Pancreas (tissue), 10 donors: ENCODE results near the gene AP2B1. TPM values are rescaled to one million over a fixed set of nuclear protein-coding genes. Genes with fewer than 3 reads are reported as not detected.

Experiments used
- ATAC-seq, 4 donors: fragments of 200-7000 bp; cut with Tn5 transposase; one replicate each; pipeline versions ENCODE4 v1.8.0 to v1.9.1; 2020; ENCODE audit warnings: mild to moderate bottlenecking in 4 of 4, moderate library complexity in 4 of 4
- DNase-seq, 6 donors: peaks; one replicate each; pipeline ENCODE4 v3.0.0-alpha.2; 2020
- FAIRE-seq: peaks from 2 replicates; lab custom pipeline; 2012; peaks lifted over from hg19 to GRCh38; lab: Jason Lieb, UNC
- H3K27ac ChIP-seq, 4 donors: fragments of 200-600 bp; sonication (generic); 1 replicate in 3 of 4; 2 replicates in 1 of 4; pipeline versions ENCODE4 v1.5.0 to v1.8.0; 2020
- H3K27me3 ChIP-seq, 4 donors: fragments of 200-600 bp; one replicate each; pipeline ENCODE4 v1.8.0; 2021
- H3K36me3 ChIP-seq, 3 donors: fragments of 200-600 bp; sonication (generic) in 1 of 3; one replicate each; pipeline versions ENCODE4 v1.5.0 to v1.8.0; 2020 to 2021
- H3K4me1 ChIP-seq, 3 donors: fragments of 200-600 bp; one replicate each; pipeline ENCODE4 v1.8.0; 2021
- H3K4me3 ChIP-seq, 4 donors: fragments of 200-600 bp; sonication (generic) in 2 of 4; one replicate each; pipeline versions ENCODE4 v1.5.0 to v1.8.0; 2020 to 2021
- H3K9me3 ChIP-seq, 4 donors: fragments of 200-600 bp; one replicate each; pipeline ENCODE4 v1.8.0; 2021
- CTCF ChIP-seq, 4 donors: fragments of 200-600 bp; sonication (generic) in 3 of 4; IDR thresholded peaks; one replicate each; pipeline versions ENCODE4 v1.5.0 to v1.8.0; 2021; ENCODE audit warnings: antibody characterized with exemption in 4 of 4
- WGBS, 2 donors: extraction: QIAGEN DNeasy Blood & Tissue Kit; methylation state at CpG; one replicate each; pipeline ENCODE4 v1.1.7; 2013; 5-methylcytosine and 5-hydroxymethylcytosine counted together
- intact Hi-C, 3 donors: fragments of 100-400 bp; cut with DNase I; formaldehyde crosslinking; loops; one replicate each; pipeline versions ENCODE4 v1.11.1 to v1.14.2; 2022
- polyA plus RNA-seq, 2 donors: library from polyadenylated mRNA; stranded (reverse); fragments of 200-250 nt; gene quantifications; one replicate each; pipeline ENCODE4 v1.2.3, GENCODE V29; 2013
- total RNA-seq, 6 donors: library from RNA; stranded (reverse); fragmentation: NEBNext Ultra II Directional in 4 of 6; extraction: Animal tissue kit (Norgen Biotek cat#: 25700) in 4 of 6; gene quantifications; one replicate each; pipeline versions ENCODE4 v1.2.1 to v1.2.4, GENCODE V29; 2021 to 2023
- donor health status: healthy with polysubstance abuse.
- donor health status: DM: no; HTN: no; CAD: no; lungs with moderate emphysema.
- donor health status: DM: no; HTN: no; CAD: no.
- donor health status: control.
- donor health status: control.
- donor health status: Bipolar disorder and iron deficiency.
- donor health status: DM: yes; HTN: yes; CAD: no.
- donor health status: DM: no; HTN: no; CAD: no.
- donor health status: DM: no; HTN: no; CAD: no.
- donor health status: DM: yes; HTN: yes; CAD: no.

AP2B1 gene
- total and polyA plus RNA-seq, 8 donors = 21.2 to 83.2 (median 47.3) TPM

GRCh38 chr17:35744830-35745229, 157.7 kb downstream of the AP2B1 start:
- ATAC-seq (no peak), FAIRE-seq (no peak), DNase-seq (no peak)
- Histone ChIP-seq H3K27ac (no peak overlapping the region), H3K36me3 (no peaks in the 10 kb centered on the region), H3K27me3 (peaks cover 0 to 11% (median 0%) of the 10 kb centered on the region in 4 donors), H3K4me3 (no peak overlapping the region), H3K4me1 (peaks cover 0 to 6% (median 0%) of the 10 kb centered on the region in 3 donors), H3K9me3 (no peaks in the 10 kb centered on the region)
- no peak for TF ChIP-seq CTCF (IDR thresholded peaks at IDR 0.05)
- intact Hi-C loops = loop anchor here (5.0 to 10.0 kb wide), 4 partner anchors 80 to 208 kb away; partner anchors contain the start of gene SLFN12L (in 1 of the 3)
- WGBS, 2 donors = 56 to 65% methylated on average over 8 of the region's 8 CpGs

DNA sequence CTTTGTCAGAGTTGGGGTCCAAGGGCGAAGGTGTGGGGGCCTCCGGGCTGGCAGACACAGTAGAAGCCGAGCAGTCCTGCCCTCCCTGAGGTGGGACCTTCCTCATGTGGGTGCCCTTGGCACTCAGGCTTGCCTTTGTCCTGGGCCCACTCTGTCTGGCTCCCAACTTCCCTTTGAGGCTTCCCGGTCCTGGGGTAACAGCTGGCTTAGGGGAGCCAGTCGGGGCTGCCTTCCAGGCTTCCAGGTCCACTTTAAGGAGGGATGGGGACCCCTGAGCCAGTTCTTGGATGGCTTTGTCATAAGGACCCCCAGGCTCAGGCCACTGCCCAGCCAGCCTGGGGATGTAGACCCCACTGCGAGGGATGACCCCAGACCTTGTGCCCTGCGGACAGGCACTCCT, 158.1 kb downstream of the AP2B1 start:
- intact Hi-C loops = loop anchor here (5.0 to 10.0 kb wide), 4 partner anchors 80 to 208 kb away; partner anchors contain the start of gene SLFN12L (in 1 of the 3)
- DNase-seq (no peak), ATAC-seq (no peak), FAIRE-seq (no peak)
- peaks cover 0 to 11% (median 0%) of the 10 kb centered on the region in 4 donors for H3K27me3 ChIP-seq
- peaks cover 0 to 6% (median 0%) of the 10 kb centered on the region in 3 donors for H3K4me1 ChIP-seq
- no peaks in the 10 kb centered on the region for H3K36me3 ChIP-seq
- H3K4me3 ChIP-seq = no peak overlapping the region
- WGBS, 2 donors = 66 to 81% methylated on average over 7 of the region's 7 CpGs
- no peak overlapping the region for H3K27ac ChIP-seq
- TF ChIP-seq CTCF (IDR thresholded peaks at IDR 0.05) = no peak
- H3K9me3 ChIP-seq = no peaks in the 10 kb centered on the region

DNA sequence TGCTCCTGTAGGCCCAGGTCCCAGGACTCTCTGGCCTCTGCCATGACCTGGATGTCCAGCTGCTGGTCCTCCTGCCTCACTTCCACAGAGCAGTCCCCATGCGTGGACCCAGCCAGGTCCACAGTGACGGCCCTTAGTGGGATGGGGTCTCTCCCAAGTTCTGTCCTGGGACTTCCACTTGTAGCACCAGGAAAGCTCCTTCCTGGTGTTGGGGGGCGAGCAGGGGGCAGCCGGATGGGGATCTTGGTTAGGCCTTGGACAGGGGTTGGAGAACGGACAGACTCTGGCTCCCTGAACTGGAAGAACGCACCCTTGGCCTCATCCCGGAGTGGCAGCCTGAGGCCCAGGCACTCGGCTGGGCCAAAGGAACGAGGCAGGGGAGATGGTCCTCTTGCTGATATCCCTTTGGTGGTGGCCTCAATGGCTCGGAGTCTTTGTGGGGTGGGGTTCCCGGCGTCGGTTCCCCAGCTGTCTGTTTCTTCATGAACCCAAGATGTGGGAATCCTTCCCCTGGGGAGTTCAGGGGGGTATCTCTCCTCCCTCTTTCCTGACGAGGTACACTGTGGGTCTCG, 158.7 kb downstream of the AP2B1 start:
- Histone ChIP-seq H3K27ac (no peak overlapping the region), H3K27me3 (peaks cover 0 to 11% (median 0%) of the 10 kb centered on the region in 4 donors), H3K4me3 (no peak overlapping the region), H3K4me1 (peaks cover 0 to 6% (median 0%) of the 10 kb centered on the region in 3 donors), H3K9me3 (no peaks in the 10 kb centered on the region), H3K36me3 (no peaks in the 10 kb centered on the region)
- intact Hi-C loops = loop anchor here (5.0 to 10.0 kb wide), 4 partner anchors 81 to 209 kb away; partner anchors contain the start of gene SLFN12L (in 1 of the 3)
- no peak for ATAC-seq
- DNase-seq = no peak
- TF ChIP-seq CTCF (IDR thresholded peaks at IDR 0.05) = no peak
- no peak for FAIRE-seq
- 60 to 75% methylated on average over 15 of the region's 15 CpGs for WGBS, 2 donors

GRCh38 chr17:35747540-35748017, 160.5 kb downstream of the AP2B1 start:
- FAIRE-seq = no peak
- H3K4me3 ChIP-seq = no peak overlapping the region

More at GRCh38 chr17:35747540-35748017, 160.5 kb downstream of the AP2B1 start:
- H3K27ac ChIP-seq = no peak overlapping the region
- ATAC-seq (peak; percentile 81 to 94 (median 90)), DNase-seq (peak; percentile 51 to 87 (median 80))
- H3K36me3 ChIP-seq = no peaks in the 10 kb centered on the region
- no peaks in the 10 kb centered on the region for H3K9me3 ChIP-seq
- TF ChIP-seq CTCF (IDR thresholded peaks at IDR 0.05) = peak; percentile 76 to 90 (median 85)
- WGBS, 2 donors = 19 to 25% methylated on average over 12 of the region's 12 CpGs
- peaks cover 0 to 4% (median 0%) of the 10 kb centered on the region in 3 donors for H3K4me1 ChIP-seq
- peaks cover 0 to 8% (median 0%) of the 10 kb centered on the region in 4 donors for H3K27me3 ChIP-seq
- intact Hi-C loops = loop anchor here (5.0 to 10.0 kb wide), 4 partner anchors 83 to 210 kb away; partner anchors contain the start of gene SLFN12L (in 1 of the 3)
